Pancreas (tissue), 10 donors: ENCODE data around the gene SUFU. TPM values are rescaled to one million over a fixed set of nuclear protein-coding genes. Genes with fewer than 3 reads are reported as not detected.

Source experiments
- ATAC-seq, 4 donors: fragments of 200-7000 bp; cut with Tn5 transposase; one replicate each; pipeline versions ENCODE4 v1.8.0 to v1.9.1; 2020; ENCODE audit warnings: mild to moderate bottlenecking in 4 of 4, moderate library complexity in 4 of 4
- DNase-seq, 6 donors: peaks; one replicate each; pipeline ENCODE4 v3.0.0-alpha.2; 2020
- FAIRE-seq: peaks from 2 replicates; lab custom pipeline; 2012; peaks lifted over from hg19 to GRCh38; lab: Jason Lieb, UNC
- H3K27ac ChIP-seq, 4 donors: fragments of 200-600 bp; sonication (generic); 1 replicate in 3 of 4; 2 replicates in 1 of 4; pipeline versions ENCODE4 v1.5.0 to v1.8.0; 2020
- H3K27me3 ChIP-seq, 4 donors: fragments of 200-600 bp; one replicate each; pipeline ENCODE4 v1.8.0; 2021
- H3K36me3 ChIP-seq, 3 donors: fragments of 200-600 bp; sonication (generic) in 1 of 3; one replicate each; pipeline versions ENCODE4 v1.5.0 to v1.8.0; 2020 to 2021
- H3K4me1 ChIP-seq, 3 donors: fragments of 200-600 bp; one replicate each; pipeline ENCODE4 v1.8.0; 2021
- H3K4me3 ChIP-seq, 4 donors: fragments of 200-600 bp; sonication (generic) in 2 of 4; one replicate each; pipeline versions ENCODE4 v1.5.0 to v1.8.0; 2020 to 2021
- H3K9me3 ChIP-seq, 4 donors: fragments of 200-600 bp; one replicate each; pipeline ENCODE4 v1.8.0; 2021
- WGBS, 2 donors: extraction: QIAGEN DNeasy Blood & Tissue Kit; methylation state at CpG; one replicate each; pipeline ENCODE4 v1.1.7; 2013; 5-methylcytosine and 5-hydroxymethylcytosine counted together
- intact Hi-C, 3 donors: fragments of 100-400 bp; cut with DNase I; formaldehyde crosslinking; loops; one replicate each; pipeline versions ENCODE4 v1.11.1 to v1.14.2; 2022
- polyA plus RNA-seq, 2 donors: library from polyadenylated mRNA; stranded (reverse); fragments of 200-250 nt; gene quantifications; one replicate each; pipeline ENCODE4 v1.2.3, GENCODE V29; 2013
- total RNA-seq, 6 donors: library from RNA; stranded (reverse); fragmentation: NEBNext Ultra II Directional in 4 of 6; extraction: Animal tissue kit (Norgen Biotek cat#: 25700) in 4 of 6; gene quantifications; one replicate each; pipeline versions ENCODE4 v1.2.1 to v1.2.4, GENCODE V29; 2021 to 2023
- TF ChIP-seq, protein P1 (sequence below), 4 donors: fragments of 200-600 bp; sonication (generic) in 3 of 4; IDR thresholded peaks; one replicate each; pipeline versions ENCODE4 v1.5.0 to v1.8.0; 2021; ENCODE audit warnings: antibody characterized with exemption in 4 of 4
- donor health status: healthy with polysubstance abuse.
- donor health status: DM: no; HTN: no; CAD: no; lungs with moderate emphysema.
- donor health status: DM: no; HTN: no; CAD: no.
- donor health status: control.
- donor health status: control.
- donor health status: Bipolar disorder and iron deficiency.
- donor health status: DM: yes; HTN: yes; CAD: no.
- donor health status: DM: no; HTN: no; CAD: no.
- donor health status: DM: no; HTN: no; CAD: no.
- donor health status: DM: yes; HTN: yes; CAD: no.

SUFU gene
- total and polyA plus RNA-seq, 8 donors: 1.9 to 7.8 (median 2.9) TPM

DNA sequence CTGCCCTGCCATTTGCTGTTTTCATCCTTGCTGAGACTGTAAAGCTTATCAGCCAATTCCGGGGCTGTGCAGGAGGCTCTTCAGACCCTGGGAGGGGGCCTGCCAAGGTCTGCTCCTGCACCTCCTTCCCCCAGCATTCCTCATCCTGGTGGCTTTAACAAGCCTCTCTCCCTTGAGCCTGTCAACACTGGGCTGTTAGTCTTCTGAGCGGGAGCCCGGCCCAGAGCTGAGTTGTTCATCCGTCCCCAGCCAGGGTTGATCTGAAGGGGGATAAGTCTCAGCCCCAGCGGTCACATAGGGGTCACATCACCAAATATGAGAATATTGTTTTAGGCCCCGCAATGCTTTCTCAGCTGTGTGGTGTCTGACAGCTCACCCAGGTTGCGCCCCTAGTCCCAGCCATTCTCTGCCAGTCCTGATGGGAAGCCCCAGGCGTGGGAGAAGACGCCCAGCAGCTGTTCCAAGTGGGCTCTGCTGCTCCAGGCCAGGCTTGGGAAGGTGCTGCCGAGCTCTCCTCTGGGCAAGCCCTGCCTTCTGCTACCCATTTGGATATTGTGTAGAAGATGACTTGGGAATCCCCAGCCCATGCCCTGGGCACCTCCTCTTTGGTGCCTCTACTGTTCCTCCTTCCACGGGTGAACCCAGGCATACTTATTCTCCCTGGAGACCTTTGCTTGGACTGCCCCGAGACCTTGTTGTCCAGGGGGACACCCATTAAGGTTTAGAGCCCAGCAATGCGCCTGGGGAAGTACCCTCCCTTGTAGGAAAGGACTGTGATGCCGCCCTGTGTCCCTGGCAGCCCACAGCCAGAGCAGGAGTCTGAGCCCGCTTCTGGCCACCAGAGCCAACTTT lies 117.0 kb downstream of the SUFU start:
- TF ChIP-seq, protein P1, sequence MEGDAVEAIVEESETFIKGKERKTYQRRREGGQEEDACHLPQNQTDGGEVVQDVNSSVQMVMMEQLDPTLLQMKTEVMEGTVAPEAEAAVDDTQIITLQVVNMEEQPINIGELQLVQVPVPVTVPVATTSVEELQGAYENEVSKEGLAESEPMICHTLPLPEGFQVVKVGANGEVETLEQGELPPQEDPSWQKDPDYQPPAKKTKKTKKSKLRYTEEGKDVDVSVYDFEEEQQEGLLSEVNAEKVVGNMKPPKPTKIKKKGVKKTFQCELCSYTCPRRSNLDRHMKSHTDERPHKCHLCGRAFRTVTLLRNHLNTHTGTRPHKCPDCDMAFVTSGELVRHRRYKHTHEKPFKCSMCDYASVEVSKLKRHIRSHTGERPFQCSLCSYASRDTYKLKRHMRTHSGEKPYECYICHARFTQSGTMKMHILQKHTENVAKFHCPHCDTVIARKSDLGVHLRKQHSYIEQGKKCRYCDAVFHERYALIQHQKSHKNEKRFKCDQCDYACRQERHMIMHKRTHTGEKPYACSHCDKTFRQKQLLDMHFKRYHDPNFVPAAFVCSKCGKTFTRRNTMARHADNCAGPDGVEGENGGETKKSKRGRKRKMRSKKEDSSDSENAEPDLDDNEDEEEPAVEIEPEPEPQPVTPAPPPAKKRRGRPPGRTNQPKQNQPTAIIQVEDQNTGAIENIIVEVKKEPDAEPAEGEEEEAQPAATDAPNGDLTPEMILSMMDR (IDR thresholded peaks at IDR 0.05): no peak
- no peaks in the 10 kb centered on the region for H3K27me3 ChIP-seq
- H3K4me3 ChIP-seq: no peak overlapping the region
- no peak for FAIRE-seq
- WGBS, 2 donors: 86 to 88% methylated on average over 15 of the region's 15 CpGs
- intact Hi-C loops: no loop called here
- H3K36me3 ChIP-seq: no peaks in the 10 kb centered on the region
- H3K9me3 ChIP-seq: no peaks in the 10 kb centered on the region
- peaks cover 0 to 3% (median 0%) of the 10 kb centered on the region in 3 donors for H3K4me1 ChIP-seq
- DNase-seq: peak in 1 of 6 donors; percentile 34
- ATAC-seq: no peak
- no peak overlapping the region for H3K27ac ChIP-seq

DNA sequence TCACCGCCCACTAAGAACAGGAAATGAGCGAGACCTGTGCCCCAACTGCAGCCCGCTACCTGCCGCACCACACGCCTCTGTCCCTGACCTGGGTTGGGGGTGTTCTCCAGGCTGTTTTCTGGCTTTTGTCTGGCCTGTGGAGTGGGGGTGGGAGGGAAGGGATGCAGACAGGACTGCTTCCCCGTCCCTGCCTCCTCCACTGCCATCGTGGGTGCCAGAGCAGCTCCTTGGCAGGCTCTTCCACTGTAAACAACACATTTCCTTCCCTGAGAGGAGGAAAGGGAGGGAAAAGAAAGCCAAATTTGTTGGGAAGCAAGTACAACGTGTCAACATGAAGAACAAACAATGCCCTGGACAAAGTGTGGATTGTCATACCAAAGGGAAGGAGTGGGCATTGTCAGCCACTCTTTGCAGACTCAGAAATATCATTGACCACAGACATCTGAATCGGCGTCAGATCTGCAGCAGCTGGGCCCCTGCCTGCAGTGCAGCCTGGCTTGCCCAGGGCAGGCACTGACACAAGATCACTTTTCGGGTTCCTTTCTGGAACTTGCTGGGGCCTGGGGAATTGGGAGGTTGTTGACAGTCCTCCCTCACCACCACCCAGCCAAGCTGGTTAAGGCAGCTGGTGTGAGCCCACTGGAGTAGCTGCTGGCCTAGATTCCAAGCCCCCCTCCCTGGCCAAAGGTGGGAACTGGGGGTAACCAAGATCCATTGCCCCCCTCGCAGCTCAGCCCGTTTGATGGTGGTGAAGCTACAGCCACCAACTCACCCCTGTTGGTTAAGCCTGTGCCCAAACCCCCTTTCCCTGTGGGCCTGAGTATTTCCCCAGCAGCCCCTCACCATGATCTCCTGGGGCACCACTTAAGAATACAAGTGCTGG lies 117.9 kb downstream of the SUFU start:
- Histone ChIP-seq H3K9me3 (no peaks in the 10 kb centered on the region), H3K4me3 (no peak overlapping the region), H3K27me3 (no peaks in the 10 kb centered on the region), H3K4me1 (peaks cover 0 to 3% (median 0%) of the 10 kb centered on the region in 3 donors), H3K36me3 (no peaks in the 10 kb centered on the region), H3K27ac (no peak overlapping the region)
- DNase-seq (peak in 1 of 6 donors; percentile 35), ATAC-seq (no peak), FAIRE-seq (no peak)
- WGBS, 2 donors: 86 to 87% methylated on average over 13 of the region's 13 CpGs
- intact Hi-C loops: no loop called here
- TF ChIP-seq, protein P1 (IDR thresholded peaks at IDR 0.05): no peak

DNA sequence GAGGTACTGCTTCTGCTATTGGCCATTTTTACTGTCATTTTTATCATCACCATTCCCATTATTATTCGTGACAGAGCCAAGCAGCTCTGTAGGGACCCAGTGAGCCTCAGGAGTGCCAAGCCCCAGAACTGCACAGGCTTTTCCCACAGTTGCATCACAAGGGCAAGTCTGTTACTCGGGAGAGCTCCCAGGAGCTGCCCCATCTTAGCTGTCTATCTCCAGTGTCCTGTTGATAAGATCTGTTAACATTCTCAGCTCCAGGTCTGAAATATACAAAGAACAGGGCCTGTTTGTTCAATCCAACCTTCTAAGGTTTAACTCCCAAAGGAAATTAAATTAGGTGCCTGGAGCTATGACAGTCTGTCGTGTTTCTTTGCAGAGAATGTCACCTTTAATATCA lies 120.3 kb downstream of the SUFU start:
- Histone ChIP-seq H3K4me1 (peaks cover 0 to 14% (median 6%) of the 10 kb centered on the region in 3 donors), H3K9me3 (no peaks in the 10 kb centered on the region), H3K27ac (peak overlapping the region in 1 of 4 donors; percentile 17), H3K4me3 (no peak overlapping the region), H3K27me3 (no peaks in the 10 kb centered on the region), H3K36me3 (no peaks in the 10 kb centered on the region)
- ATAC-seq: no peak
- TF ChIP-seq, protein P1 (IDR thresholded peaks at IDR 0.05): no peak
- intact Hi-C loops: no loop called here
- no peak for FAIRE-seq
- no peak for DNase-seq
- WGBS, 2 donors: 89 to 92% methylated on average over 3 of the region's 3 CpGs

DNA sequence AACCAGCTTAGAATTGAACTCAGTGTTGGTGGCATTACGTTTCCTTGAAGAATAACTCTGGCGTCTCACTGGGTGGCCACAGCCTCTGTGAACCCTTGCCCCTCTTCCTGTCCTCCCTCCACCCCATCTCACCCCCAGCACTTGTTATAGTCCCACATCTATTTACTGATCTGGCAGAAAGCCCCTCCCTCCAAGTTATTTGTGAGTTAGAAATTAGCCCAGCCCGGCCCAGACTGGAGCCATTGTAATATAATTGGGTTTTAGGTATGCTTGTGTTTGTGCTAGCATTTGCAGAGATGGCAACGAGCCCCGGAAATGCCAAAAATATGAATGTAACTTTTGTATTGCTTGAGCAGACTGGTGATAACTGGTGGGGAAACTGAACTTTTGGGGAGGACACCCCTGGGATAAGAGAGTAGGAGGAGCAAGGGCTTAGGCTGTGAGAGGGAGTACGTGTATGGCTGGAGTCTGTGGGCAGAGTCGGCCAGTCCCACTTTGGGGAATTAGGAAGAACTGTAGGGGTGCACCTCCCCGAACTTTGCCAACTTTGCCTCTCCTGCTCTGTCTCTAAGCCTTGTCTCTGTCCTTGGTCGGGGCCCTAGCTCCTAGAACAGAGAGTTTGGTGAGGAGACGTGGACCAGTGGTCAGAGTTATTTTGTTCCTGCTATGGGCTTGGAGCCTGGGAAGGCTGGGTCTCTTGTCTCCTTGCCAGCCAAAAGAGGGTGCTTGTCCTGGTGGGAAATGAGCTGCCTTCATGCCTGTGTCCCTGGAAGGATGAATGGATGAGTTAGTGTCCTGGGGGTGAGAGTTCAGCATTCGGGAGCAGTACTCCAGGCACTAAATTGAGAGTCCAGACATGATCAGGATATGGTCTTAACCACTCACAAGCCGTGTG lies 121.2 kb downstream of the SUFU start:
- ATAC-seq: peak in 3 of 4 donors; percentile 10 to 36 (median 17)

More for the DNA sequence above, 121.2 kb downstream of the SUFU start:
- Histone ChIP-seq H3K4me1 (peaks cover 0 to 14% (median 6%) of the 10 kb centered on the region in 3 donors), H3K9me3 (no peaks in the 10 kb centered on the region), H3K27ac (peak overlapping the region in 3 of 4 donors; percentile 5 to 44 (median 30)), H3K36me3 (peaks cover 0 to 3% (median 0%) of the 10 kb centered on the region in 3 donors), H3K4me3 (no peak overlapping the region), H3K27me3 (no peaks in the 10 kb centered on the region)
- 65 to 69% methylated on average over 12 of the region's 12 CpGs for WGBS, 2 donors
- DNase-seq (peak in 1 of 6 donors; percentile 32), FAIRE-seq (no peak)
- TF ChIP-seq, protein P1 (IDR thresholded peaks at IDR 0.05): no peak
- intact Hi-C loops: no loop called here
